ENCODE results near the gene ABHD4. TPM values are rescaled to one million over a fixed set of nuclear protein-coding genes. Genes with fewer than 3 reads are reported as not detected.

Gene ABHD4
- total RNA-seq, 4 donors from 2014 or later = 16.1 to 42.4 (median 31.9) TPM

GRCh38 chr14:22622255-22622654, 24.2 kb downstream of the ABHD4 start:
- Histone ChIP-seq H3K4me3 (no peak overlapping the region), H3K36me3 (peaks cover 0 to 8% (median 0%) of the 10 kb centered on the region in 3 donors), H3K27ac (no peak overlapping the region), H3K4me1 (no peaks in the 10 kb centered on the region), H3K27me3 (no peaks in the 10 kb centered on the region), H3K9me3 (no peaks in the 10 kb centered on the region)
- DNase-seq (ENCODE audit: low spot score in 2 of 2) = no peak
- 63 to 64% methylated on average over 2 of the region's 2 CpGs for WGBS, 2 donors
- TF ChIP-seq EP300 (IDR thresholded peaks at IDR 0.05) (no peak), CTCF (IDR thresholded peaks at IDR 0.05) (no peak), POLR2A (IDR thresholded peaks at IDR 0.05) (no peak)

GRCh38 chr14:22623047-22623446, 24.9 kb downstream of the ABHD4 start:
- H3K4me3 ChIP-seq = no peak overlapping the region
- no peaks in the 10 kb centered on the region for H3K27me3 ChIP-seq
- WGBS, 2 donors = 15 to 36% methylated on average over 2 of the region's 2 CpGs
- H3K4me1 ChIP-seq = no peaks in the 10 kb centered on the region
- H3K9me3 ChIP-seq = no peaks in the 10 kb centered on the region
- peaks cover 0 to 8% (median 0%) of the 10 kb centered on the region in 3 donors for H3K36me3 ChIP-seq
- no peak for DNase-seq (ENCODE audit: low spot score in 2 of 2)
- TF ChIP-seq EP300 (IDR thresholded peaks at IDR 0.05) (no peak), CTCF (IDR thresholded peaks at IDR 0.05) (no peak), POLR2A (IDR thresholded peaks at IDR 0.05) (no peak)
- H3K27ac ChIP-seq = no peak overlapping the region

GRCh38 chr14:22626590-22626989, 28.5 kb downstream of the ABHD4 start:
- TF ChIP-seq EP300 (IDR thresholded peaks at IDR 0.05) (no peak), CTCF (IDR thresholded peaks at IDR 0.05) (no peak), POLR2A (IDR thresholded peaks at IDR 0.05) (no peak)
- Histone ChIP-seq H3K9me3 (no peaks in the 10 kb centered on the region), H3K27me3 (no peaks in the 10 kb centered on the region), H3K4me1 (no peaks in the 10 kb centered on the region), H3K27ac (no peak overlapping the region), H3K4me3 (no peak overlapping the region), H3K36me3 (peaks cover 0 to 2% (median 0%) of the 10 kb centered on the region in 3 donors)
- WGBS, 2 donors = 81 to 82% methylated on average over 6 of the region's 6 CpGs
- DNase-seq (ENCODE audit: low spot score in 2 of 2) = no peak

GRCh38 chr14:22627506-22628263, 29.6 kb downstream of the ABHD4 start:
- no peak for TF ChIP-seq EP300 (IDR thresholded peaks at IDR 0.05)
- TF ChIP-seq CTCF (IDR thresholded peaks at IDR 0.05) = no peak
- no peak for TF ChIP-seq POLR2A (IDR thresholded peaks at IDR 0.05)
- no peaks in the 10 kb centered on the region for H3K27me3 ChIP-seq
- no peak overlapping the region for H3K27ac ChIP-seq
- no peak for DNase-seq (ENCODE audit: low spot score in 2 of 2)
- no peak overlapping the region for H3K4me3 ChIP-seq
- 65 to 81% methylated on average over 7 of the region's 7 CpGs for WGBS, 2 donors
- H3K4me1 ChIP-seq = no peaks in the 10 kb centered on the region
- no peaks in the 10 kb centered on the region for H3K9me3 ChIP-seq
- no peaks in the 10 kb centered on the region for H3K36me3 ChIP-seq

- TF ChIP-seq POLR2A (IDR thresholded peaks at IDR 0.05) = no peak
- TF ChIP-seq CTCF (IDR thresholded peaks at IDR 0.05) = no peak
- TF ChIP-seq EP300 (IDR thresholded peaks at IDR 0.05) = no peak
- Histone ChIP-seq H3K4me1 (no peaks in the 10 kb centered on the region), H3K27me3 (no peaks in the 10 kb centered on the region), H3K27ac (no peak overlapping the region), H3K4me3 (no peak overlapping the region), H3K9me3 (no peaks in the 10 kb centered on the region), H3K36me3 (no peaks in the 10 kb centered on the region)
- DNase-seq (ENCODE audit: low spot score in 2 of 2) = no peak
- WGBS, 2 donors = 66 to 69% methylated on average over 5 of the region's 5 CpGs
Observed at GRCh38 chr14:22629361-22629760, 31.3 kb downstream of the ABHD4 start.
